Fibroblast of villous mesenchyme (primary cell): ENCODE measurements around the gene CATSPERD. TPM values are rescaled to one million over a fixed set of nuclear protein-coding genes. Genes with fewer than 3 reads are reported as not detected.
"Not testable (repeated sequence)": the region's sequence is repeated elsewhere in the genome, so short reads cannot be mapped to it uniquely, and the experiment has no call there.

ENCODE experiments used
- DNase-seq: peaks from one replicate; pipeline ENCODE4 v3.0.0-alpha.2; 2010; ENCODE audit warnings: low read depth
- H3K4me3 ChIP-seq: 2 replicates; pipeline ENCODE4 v1.5.1; 2011; ENCODE audit warnings: low read depth, mild to moderate bottlenecking, low read length
- CTCF ChIP-seq: IDR thresholded peaks from 2 replicates; pipeline ENCODE4 v1.5.1; 2012; ENCODE audit warnings: low read depth, mild to moderate bottlenecking, low read length; ENCODE audit not compliant: insufficient read depth
- total RNA-seq: library from RNA; depleted of rRNA; stranded (reverse); fragments of >200 nt; gene quantifications from 2 replicates; pipeline ENCODE4 v1.2.3, GENCODE V29; 2012

CATSPERD gene
- total RNA-seq, 1 donor: not detected

- no peak for TF ChIP-seq CTCF
- DNase-seq: peak; percentile 94
- peak overlapping the region; percentile 88 for H3K4me3 ChIP-seq
These were observed 1.7 kb upstream of the CATSPERD start for GRCh38 chr19:5718579-5719273.

GRCh38 chr19:5719274-5719960 lies 1.0 kb upstream of the CATSPERD start:
- DNase-seq: peak; percentile 59
- TF ChIP-seq CTCF: no peak
- H3K4me3 ChIP-seq: peak overlapping the region; percentile 88

- DNase-seq: no peak
- TF ChIP-seq CTCF: no peak
- no peak overlapping the region for H3K4me3 ChIP-seq
These were observed 7.1 kb downstream of the CATSPERD start for GRCh38 chr19:5727453-5728050.

GRCh38 chr19:5733172-5733571 lies 12.7 kb downstream of the CATSPERD start:
- DNase-seq: not testable (repeated sequence)

GRCh38 chr19:5738423-5738822 lies 18.0 kb downstream of the CATSPERD start:
- TF ChIP-seq CTCF: no peak
- H3K4me3 ChIP-seq: no peak overlapping the region
- DNase-seq: peak; percentile 50

More at GRCh38 chr19:5733172-5733571, 12.7 kb downstream of the CATSPERD start:
- not testable (repeated sequence) for H3K4me3 ChIP-seq

- no peak overlapping the region for H3K4me3 ChIP-seq
- TF ChIP-seq CTCF: no peak
- DNase-seq: no peak
These were observed 21.6 kb downstream of the CATSPERD start for GRCh38 chr19:5742051-5742450.

GRCh38 chr19:5743630-5744029 lies 23.2 kb downstream of the CATSPERD start:
- TF ChIP-seq CTCF: no peak
- H3K4me3 ChIP-seq: no peak overlapping the region
- DNase-seq: peak; percentile 8

GRCh38 chr19:5744999-5745398 lies 24.6 kb downstream of the CATSPERD start:
- not testable (repeated sequence) for DNase-seq, H3K4me3 ChIP-seq

GRCh38 chr19:5748920-5749319 lies 28.5 kb downstream of the CATSPERD start:
- not testable (repeated sequence) for DNase-seq, H3K4me3 ChIP-seq
